ENCODE data around the gene TAPT1.

The TAPT1 gene

GRCh38 chr4:16248605-16249004 lies 22.3 kb upstream of the TAPT1 start:
- DNase-seq (ENCODE audit: low read depth in 2 of 2, low spot score in 1 of 2), result no peak

DNA sequence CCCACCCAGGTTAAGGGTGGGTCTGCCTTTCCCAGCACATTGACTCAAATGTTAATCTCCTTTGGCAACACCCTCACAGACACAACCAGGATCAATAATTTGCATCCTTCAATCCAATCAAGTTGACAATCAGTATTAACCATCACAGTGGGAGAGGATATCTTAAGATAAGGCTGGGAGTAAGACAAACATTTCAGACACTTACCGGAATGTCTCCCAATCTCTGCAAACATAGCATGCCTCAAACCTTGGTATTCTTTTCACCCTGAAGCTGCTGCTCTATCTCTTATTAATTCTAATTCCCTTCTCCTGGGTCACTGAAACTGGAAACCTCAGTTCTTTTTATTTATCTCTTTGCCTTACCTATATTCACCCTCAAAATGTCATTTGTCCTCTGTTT lies 19.0 kb upstream of the TAPT1 start:
- DNase-seq (ENCODE audit: low read depth in 2 of 2, low spot score in 1 of 2), result no peak

- no peak for DNase-seq (ENCODE audit: low read depth in 2 of 2, low spot score in 1 of 2)
These were observed 17.0 kb upstream of the TAPT1 start for GRCh38 chr4:16243285-16243684.

DNA sequence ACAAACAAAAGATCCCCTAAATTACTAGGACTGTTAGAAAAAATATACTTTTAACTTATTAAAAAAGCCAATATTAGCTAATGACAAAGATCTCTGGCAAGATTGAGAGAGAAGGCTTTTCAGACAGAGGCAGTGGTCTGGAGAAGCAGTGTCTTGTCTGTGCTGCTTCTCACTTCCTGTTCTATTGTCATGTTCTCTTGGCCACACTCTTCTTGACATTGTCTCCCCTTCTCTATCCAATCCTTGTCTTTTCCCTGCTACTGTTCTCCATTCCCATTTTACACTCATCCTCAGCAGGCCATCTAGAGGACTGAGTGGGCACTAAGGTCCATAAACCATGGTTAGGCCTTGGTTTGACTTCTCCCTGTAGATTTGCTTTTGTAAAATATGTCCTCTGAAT lies 14.0 kb upstream of the TAPT1 start:
- no peak for DNase-seq (ENCODE audit: low read depth in 2 of 2, low spot score in 1 of 2)

GRCh38 chr4:16239086-16239485 lies 12.8 kb upstream of the TAPT1 start:
- no peak for DNase-seq (ENCODE audit: low read depth in 2 of 2, low spot score in 1 of 2)

- no peak for DNase-seq (ENCODE audit: low read depth in 2 of 2, low spot score in 1 of 2)
These were observed 12.1 kb upstream of the TAPT1 start for GRCh38 chr4:16238327-16238726.

DNA sequence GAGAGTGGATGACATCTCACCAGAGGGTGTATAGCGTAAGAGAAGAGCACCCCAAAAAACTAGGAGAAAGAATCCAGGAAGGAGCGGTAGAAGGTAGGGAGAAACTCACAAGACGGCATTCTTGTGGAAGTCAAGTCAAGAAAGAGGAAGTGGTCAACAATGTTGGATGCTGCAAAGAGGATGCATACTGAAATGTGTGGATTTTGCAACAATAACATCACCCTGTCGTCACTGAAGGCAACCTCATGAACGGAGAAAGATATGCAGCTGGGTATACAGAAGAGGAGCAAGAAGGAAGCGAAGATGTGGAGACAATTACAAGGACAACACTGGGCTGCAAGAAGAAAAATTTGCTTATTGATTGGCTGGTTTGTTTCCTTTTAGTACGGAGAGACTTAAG lies 11.4 kb upstream of the TAPT1 start:
- DNase-seq (ENCODE audit: low read depth in 2 of 2, low spot score in 1 of 2), result no peak

DNA sequence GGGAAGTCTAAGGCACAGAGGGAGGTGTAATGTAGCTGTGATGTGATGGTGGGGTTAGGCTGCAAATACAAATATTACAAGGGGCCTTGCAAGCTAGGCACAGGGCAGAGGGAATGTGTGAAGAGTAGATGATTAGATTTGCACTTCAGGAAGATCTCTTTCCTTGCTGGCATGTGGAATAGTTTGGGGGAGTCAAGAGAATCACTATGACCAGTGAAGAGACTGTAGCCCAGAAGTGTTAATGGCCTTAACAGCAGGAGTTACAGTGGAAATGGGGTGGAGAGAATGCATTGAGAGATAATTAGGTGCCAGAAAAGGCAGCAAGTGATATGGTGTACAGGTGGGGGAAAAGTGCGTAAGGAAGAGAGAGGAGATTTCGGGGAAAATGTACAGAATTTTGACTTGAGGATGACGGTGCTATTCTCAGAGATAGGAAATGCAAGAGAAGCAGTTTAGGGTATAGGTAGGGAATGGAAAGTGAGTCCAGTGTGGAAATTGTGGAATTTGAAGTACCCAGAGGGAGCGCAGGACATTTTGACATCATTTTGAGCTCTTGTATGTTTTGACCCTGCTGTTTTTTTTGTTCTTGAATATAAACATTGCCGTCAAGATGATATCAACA lies 10.2 kb upstream of the TAPT1 start:
- DNase-seq (ENCODE audit: low read depth in 2 of 2, low spot score in 1 of 2), result no peak

DNA sequence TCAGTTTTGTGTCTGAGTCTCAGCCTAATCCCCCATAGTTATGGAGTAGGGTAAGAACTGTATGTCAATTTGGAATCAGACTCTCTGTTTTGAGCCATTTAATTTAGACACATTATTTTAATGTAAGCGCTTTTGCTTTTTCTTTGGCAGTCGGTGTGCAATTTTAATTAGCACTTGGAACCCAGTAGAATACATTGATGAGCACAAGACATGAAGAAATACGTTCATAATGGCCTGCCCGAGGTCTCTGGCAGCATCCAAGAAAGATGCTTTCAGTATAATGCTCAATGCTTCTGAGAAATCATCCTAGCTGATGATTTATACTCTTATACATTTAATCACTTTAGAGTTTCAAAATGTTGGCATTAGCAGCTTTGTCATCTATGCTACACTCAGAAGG lies 8.9 kb upstream of the TAPT1 start:
- DNase-seq (ENCODE audit: low read depth in 2 of 2, low spot score in 1 of 2), result no peak

GRCh38 chr4:16233569-16234177 lies 7.4 kb upstream of the TAPT1 start:
- no peak for DNase-seq (ENCODE audit: low read depth in 2 of 2, low spot score in 1 of 2)

- DNase-seq (ENCODE audit: low read depth in 2 of 2, low spot score in 1 of 2), result no peak
These were observed 5.4 kb upstream of the TAPT1 start for GRCh38 chr4:16231570-16232245.

- DNase-seq (ENCODE audit: low read depth in 2 of 2, low spot score in 1 of 2), result no peak
These were observed 4.0 kb upstream of the TAPT1 start for GRCh38 chr4:16230308-16230707.

DNA sequence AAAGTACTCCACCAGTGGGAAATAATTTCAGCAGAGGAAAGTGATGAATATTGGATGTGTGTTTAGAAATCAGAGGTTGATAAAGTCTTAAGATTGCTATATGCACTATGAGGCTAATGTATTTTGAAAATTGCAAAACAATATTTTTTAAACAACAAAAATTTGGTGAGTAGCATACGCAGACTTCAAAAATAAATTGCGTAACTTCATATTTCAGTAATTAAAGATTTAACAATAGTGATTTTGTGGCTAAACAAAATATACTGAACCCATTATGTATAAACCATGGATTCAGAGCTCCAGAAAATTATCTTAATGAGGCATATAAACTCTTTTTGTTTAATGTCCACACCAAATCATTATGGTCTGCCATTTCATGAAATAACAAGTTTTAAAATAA lies 3.3 kb upstream of the TAPT1 start:
- no peak for DNase-seq (ENCODE audit: low read depth in 2 of 2, low spot score in 1 of 2)

DNA sequence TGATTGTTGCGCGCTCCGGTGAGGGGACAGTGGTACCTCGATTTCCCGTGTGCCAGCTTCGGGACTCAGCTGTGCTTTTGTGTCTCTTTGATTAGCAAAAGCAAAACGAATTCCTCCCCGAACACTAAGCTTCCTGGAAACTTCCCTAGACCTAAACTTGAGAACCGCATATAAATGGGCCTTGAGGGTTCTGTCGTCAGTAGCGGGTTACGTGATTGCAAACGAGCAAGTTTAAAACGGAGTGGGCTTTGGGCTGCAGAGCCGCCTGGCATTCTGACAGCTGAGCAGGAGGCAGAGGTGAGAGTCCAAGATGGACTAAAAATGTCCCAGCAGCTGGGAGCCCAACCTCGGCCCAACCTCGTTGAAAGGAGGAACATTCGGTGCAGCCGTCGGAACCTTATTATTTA lies 1.2 kb upstream of the TAPT1 start:
- DNase-seq (ENCODE audit: low read depth in 2 of 2, low spot score in 1 of 2), result no peak

GRCh38 chr4:16226816-16227461 lies 668 bp upstream of the TAPT1 start:
- no peak for DNase-seq (ENCODE audit: low read depth in 2 of 2, low spot score in 1 of 2)

- DNase-seq (ENCODE audit: low read depth in 2 of 2, low spot score in 1 of 2), result no peak
These were observed 956 bp downstream of the TAPT1 start for GRCh38 chr4:16225167-16225862.

- no peak for DNase-seq (ENCODE audit: low read depth in 2 of 2, low spot score in 1 of 2)
These were observed 1.8 kb downstream of the TAPT1 start for GRCh38 chr4:16224264-16225166.

GRCh38 chr4:16222957-16223527 lies 3.2 kb downstream of the TAPT1 start:
- DNase-seq (ENCODE audit: low read depth in 2 of 2, low spot score in 1 of 2), result no peak

- no peak for DNase-seq (ENCODE audit: low read depth in 2 of 2, low spot score in 1 of 2)
These were observed 7.3 kb downstream of the TAPT1 start for GRCh38 chr4:16218950-16219349.

- no peak for DNase-seq (ENCODE audit: low read depth in 2 of 2, low spot score in 1 of 2)
These were observed 8.8 kb downstream of the TAPT1 start for GRCh38 chr4:16217300-16218051.
